PC-3 (cell line): ENCODE measurements around the gene CAMK4.

Experiments used
- CTCF ChIP-seq: fragments of 300-600 bp; sonication (generic); conservative IDR thresholded peaks from 2 replicates; pipeline ENCODE4 v1.5.1; 2017; ENCODE audit warnings: antibody characterized with exemption, low read depth, mild to moderate bottlenecking, low read length
- EZH2 ChIP-seq: fragments of 300-600 bp; sonication (generic); IDR thresholded peaks from one replicate; pipeline ENCODE4 v1.6.1; 2017; ENCODE audit warnings: antibody characterized with exemption, mild to moderate bottlenecking, low read length; ENCODE audit not compliant: unreplicated experiment

GRCh38 chr5:111200828-111201227, 23.4 kb upstream of the CAMK4 start:
- TF ChIP-seq EZH2, result no peak
- no peak for TF ChIP-seq CTCF
